GM21381 (cell line): ENCODE results near the gene IGSF8.
"Not testable (repeated sequence)": the region's sequence is repeated elsewhere in the genome, so short reads cannot be mapped to it uniquely, and the experiment has no call there.

Source experiments
- ATAC-seq: cut with Tn5 transposase; IDR thresholded peaks from one replicate; pipeline ENCODE4 v1.9.1; 2021; ENCODE audit warnings: mild to moderate bottlenecking, moderate library complexity; ENCODE audit not compliant: unreplicated experiment

IGSF8 gene

GRCh38 chr1:160127381-160127780 lies 29.0 kb upstream of the IGSF8 start:
- ATAC-seq, result no peak

DNA sequence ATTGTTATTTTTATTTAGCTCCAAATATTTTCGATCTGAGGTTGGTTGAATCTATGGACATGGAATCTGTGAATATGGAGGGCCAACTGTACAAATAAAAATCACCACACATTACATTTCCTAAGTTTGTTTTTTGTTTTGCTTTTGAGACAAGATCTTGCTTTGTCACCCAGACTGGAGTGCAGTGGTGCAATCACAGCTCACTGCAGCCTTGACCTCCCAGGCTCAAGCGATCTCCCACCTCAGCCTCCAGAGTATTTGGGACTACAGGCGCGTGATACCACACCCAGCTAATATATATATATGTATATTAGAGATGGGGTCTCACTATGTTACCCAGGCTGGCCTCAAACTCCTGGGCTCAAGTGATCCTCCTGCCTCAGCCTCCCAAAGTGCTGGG lies 27.9 kb upstream of the IGSF8 start:
- not testable (repeated sequence) for ATAC-seq

DNA sequence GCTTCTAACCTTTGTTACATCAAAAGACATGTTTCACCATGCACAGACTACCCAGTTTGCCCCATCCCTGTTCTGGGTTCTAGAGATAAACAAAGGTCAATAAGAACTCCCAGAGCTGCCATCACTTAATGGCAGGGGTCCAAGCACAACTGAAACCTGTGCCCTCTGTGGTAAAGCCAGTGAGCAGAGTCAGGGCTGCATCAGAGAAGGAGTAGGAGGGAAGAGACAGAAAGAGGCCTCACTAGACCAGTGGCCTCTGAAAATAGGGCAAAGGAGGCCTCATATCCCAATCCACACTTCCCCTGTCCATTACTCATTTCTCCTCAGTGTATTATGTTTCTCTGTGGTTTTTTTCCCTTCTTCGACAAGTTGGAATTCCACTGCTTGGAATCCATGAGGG lies 27.3 kb upstream of the IGSF8 start:
- ATAC-seq, result no peak

- no peak for ATAC-seq
Measured at GRCh38 chr1:160124705-160125478, 26.5 kb upstream of the IGSF8 start.

DNA sequence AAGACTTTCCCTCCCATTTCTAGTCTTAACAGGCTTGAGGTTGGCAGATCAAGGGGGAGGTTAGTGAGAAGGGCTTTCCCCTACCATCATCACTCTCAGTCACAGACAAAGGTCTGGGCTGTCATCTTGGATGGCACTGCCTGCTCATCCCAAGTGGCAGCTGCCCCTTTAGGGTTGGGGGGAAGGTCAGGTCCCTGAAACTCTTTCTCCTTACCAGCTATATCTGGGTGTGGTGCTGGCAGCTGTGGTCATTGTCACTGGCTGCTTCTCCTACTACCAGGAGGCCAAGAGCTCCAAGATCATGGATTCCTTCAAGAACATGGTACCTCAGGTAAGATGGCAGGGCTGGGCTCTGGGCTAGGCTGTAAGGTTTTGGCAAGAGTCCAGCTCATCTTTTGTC lies 25.3 kb upstream of the IGSF8 start:
- no peak for ATAC-seq

- no peak for ATAC-seq
Measured at GRCh38 chr1:160122978-160123495, 24.6 kb upstream of the IGSF8 start.

GRCh38 chr1:160121388-160121787 lies 23.0 kb upstream of the IGSF8 start:
- ATAC-seq, result no peak

- no peak for ATAC-seq
Measured at GRCh38 chr1:160120797-160121196, 22.4 kb upstream of the IGSF8 start.

DNA sequence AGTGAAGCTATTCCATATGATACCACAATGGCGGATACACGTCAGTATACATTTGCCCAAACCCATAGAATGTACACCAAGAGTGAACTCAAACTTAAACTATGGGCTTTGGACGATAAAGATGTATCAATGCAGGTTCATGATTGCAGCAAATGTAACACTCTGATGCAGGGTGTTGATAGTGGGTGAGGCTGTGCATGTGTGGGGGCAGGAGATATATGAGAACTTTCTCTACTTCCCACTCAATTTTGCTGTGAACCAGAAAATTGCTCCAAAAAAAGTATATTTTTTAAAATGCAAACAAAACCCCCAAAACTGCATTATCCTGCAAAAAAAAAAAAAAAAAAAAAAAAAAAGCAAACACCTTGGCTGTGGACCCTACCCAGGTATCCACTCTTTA lies 20.5 kb upstream of the IGSF8 start:
- ATAC-seq, result no peak

GRCh38 chr1:160117709-160118183 lies 19.3 kb upstream of the IGSF8 start:
- ATAC-seq, result no peak

GRCh38 chr1:160117300-160117699 lies 18.9 kb upstream of the IGSF8 start:
- no peak for ATAC-seq

- ATAC-seq, result no peak
Measured at GRCh38 chr1:160116283-160117147, 18.1 kb upstream of the IGSF8 start.

- ATAC-seq, result no peak
Measured at GRCh38 chr1:160115545-160116282, 17.3 kb upstream of the IGSF8 start, which contains the start of gene ATP1A2. Gene ATP1A2, plus strand, starts transcription at chr1:160115759. Its CDS starts 103 bp downstream, at chr1:160115862.

- ATAC-seq, result no peak
Measured at GRCh38 chr1:160114085-160114484, 15.7 kb upstream of the IGSF8 start.

- ATAC-seq, result no peak
Measured at GRCh38 chr1:160113407-160113806, 15.0 kb upstream of the IGSF8 start.

- no peak for ATAC-seq
Measured at GRCh38 chr1:160112357-160112756, 13.9 kb upstream of the IGSF8 start.

DNA sequence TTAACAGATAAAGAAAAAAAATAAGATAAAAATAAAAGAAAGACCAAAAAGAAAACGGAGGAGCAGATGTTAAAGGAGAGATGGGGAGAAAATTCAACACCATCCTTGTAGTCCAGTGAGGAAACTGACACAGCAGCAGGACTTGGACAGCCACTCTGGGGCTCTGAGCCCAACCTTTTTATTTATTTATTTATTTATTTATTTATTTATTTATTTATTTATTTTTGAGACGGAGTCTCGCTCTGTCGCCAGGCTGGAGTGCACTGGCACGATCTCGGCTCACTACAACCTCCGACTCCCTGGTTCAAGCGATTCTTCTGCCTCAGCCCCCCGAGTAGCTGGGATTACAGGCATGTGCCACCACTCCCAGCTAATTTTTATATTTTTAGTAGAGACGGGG lies 13.0 kb upstream of the IGSF8 start:
- ATAC-seq, result not testable (repeated sequence)

DNA sequence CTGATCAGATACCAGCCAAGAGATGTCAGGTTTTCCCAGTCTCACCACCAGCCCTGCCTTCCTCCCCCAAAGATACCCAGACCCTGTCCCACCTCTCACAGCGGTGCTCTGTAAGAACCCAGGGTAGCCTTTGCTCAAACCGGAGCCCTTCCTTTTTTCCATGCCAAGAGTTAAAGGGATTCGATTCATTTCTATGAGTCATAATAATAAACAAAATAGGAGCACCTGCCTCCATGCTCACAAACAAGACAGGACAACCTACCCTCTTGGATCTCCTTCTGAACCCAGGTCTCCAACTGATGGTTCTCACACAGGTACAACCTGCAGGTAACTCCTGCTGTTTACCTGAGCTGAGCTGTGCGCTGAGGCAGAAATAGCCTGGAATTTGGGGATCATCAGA lies 11.3 kb upstream of the IGSF8 start:
- ATAC-seq, result no peak

- no peak for ATAC-seq
Measured at GRCh38 chr1:160108888-160109662, 10.7 kb upstream of the IGSF8 start.

GRCh38 chr1:160107512-160107911 lies 9.1 kb upstream of the IGSF8 start:
- no peak for ATAC-seq
